GM19397 (cell line): ENCODE results near the gene VPS26B.
"Not testable (repeated sequence)": the region's sequence is repeated elsewhere in the genome, so short reads cannot be mapped to it uniquely, and the experiment has no call there.

Experiments
- ATAC-seq: cut with Tn5 transposase; IDR thresholded peaks from one replicate; pipeline ENCODE4 v1.9.1; 2021; ENCODE audit warnings: mild to moderate bottlenecking, moderate library complexity; ENCODE audit not compliant: unreplicated experiment

VPS26B gene

DNA sequence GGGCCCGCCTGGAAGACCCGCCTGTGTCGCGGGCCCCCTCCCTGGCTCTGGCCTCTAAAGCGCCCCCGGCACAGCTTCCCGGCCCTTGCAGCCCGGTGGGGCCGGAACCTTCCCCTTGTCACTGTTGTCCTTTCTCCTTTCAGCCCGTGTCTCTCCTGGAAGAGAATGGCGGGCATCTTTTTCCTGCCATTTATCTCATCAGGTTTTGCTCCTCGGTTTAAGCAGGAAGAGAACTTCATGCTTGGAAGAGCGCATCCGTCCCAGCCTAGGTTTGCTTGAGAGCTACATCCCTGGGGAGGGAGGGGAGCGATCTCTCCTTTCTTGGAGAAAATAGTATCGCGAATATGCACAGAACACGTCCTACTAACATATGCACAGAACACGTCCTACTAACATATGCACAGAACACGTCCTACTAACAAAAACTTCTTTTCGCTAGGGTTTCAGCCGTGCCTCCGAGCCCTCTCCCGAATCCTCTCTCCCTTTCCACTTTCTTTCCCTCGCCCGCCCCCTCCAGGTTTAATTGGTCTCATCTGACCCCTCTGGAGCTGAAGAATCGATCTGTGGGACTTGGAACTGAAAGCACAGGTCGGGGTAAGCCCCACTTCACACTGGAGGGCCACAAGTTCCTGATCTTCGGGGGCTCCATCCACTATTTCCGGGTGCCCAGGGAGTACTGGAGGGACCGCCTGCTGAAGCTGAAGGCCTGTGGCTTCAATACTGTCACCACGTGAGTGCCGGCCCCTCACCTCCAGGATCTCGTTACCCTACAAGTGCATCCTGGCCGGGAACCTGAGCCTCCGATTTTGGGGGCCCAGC, 52.9 kb downstream of the VPS26B start:
- no peak for ATAC-seq

DNA sequence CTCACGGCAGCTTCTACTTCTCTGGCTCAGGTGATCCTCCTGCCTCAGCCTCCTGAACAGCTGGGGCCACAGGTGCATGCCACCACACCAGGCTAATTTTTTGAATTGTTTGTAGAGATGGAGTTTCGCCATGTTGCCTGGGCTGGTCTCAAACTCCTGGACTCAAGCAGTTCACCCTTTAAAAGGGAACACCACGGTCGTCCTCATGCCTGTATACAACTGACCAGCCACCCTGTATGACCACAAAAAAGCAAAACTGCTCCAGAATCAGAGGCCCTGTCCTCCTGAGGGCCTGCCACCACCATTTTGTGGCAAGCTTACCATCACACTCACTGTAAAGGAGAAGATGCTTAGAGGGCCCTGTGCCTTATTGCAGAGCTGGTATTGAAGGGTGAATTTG, 53.9 kb downstream of the VPS26B start:
- ATAC-seq: no peak

DNA sequence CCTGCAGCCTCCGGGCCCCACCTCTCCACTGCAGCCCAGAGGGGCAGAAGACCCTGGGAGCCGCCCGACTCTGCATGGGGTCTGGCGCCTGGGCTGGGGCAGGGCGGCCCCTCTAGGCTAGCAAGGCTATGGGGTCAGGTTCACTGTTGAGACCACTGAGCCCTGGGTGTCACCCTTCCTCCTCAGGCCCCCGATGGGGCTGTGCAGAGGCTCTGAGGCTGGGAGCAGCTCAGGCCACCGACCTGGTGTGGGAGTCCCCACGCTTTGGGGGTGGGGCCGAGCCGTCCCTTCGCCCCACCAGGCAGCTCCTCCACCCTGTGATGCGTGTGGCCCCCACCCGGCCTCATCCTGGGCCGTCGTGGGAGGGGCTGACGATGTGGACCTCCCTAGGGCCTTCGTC, 57.2 kb downstream of the VPS26B start:
- ATAC-seq: not testable (repeated sequence)

DNA sequence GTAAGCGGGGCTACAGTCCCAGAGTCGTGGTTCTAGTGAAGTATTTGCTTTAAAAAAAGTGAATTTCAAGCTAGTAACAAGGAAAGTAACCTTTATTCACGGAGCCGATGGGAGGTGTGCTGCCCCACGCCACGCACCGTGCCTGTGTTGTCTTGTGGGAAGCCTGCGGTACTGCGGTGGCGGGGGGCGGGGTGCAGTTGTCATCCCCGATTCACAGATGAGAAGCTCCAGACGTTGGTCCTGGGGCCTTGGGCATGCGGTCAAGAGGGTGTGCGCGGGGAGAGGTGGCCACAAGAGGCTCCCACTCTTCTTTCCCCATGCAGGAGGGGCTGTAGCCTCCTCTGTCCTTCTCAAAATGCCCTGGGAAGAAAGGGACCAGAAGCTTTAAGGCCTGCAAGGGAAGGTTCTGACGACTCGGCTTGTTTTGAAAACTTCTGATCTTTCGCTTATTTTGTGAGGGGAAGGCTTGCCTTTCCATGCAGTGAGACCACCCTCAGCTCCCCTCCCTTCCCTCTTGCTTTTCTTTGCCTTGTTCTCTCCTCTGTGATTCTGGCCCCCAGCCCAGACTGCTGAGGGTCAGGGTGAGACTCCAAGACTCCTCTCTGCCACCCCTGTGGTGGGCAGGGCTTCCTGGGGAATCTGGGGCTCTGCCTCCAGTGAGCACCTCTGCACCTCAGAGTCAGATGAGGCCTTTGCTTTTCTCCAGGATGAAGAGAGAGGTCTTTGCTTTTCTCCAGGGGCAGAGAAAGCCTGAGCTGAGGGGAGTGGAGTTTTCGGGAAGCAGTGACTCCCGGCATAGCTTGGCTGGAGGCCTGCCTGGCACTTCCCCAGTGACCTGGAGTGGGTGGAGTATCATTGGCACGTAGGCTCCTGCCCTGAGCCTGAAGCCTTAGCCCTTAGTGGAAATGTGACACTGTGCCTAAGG, 57.9 kb downstream of the VPS26B start:
- no peak for ATAC-seq

DNA sequence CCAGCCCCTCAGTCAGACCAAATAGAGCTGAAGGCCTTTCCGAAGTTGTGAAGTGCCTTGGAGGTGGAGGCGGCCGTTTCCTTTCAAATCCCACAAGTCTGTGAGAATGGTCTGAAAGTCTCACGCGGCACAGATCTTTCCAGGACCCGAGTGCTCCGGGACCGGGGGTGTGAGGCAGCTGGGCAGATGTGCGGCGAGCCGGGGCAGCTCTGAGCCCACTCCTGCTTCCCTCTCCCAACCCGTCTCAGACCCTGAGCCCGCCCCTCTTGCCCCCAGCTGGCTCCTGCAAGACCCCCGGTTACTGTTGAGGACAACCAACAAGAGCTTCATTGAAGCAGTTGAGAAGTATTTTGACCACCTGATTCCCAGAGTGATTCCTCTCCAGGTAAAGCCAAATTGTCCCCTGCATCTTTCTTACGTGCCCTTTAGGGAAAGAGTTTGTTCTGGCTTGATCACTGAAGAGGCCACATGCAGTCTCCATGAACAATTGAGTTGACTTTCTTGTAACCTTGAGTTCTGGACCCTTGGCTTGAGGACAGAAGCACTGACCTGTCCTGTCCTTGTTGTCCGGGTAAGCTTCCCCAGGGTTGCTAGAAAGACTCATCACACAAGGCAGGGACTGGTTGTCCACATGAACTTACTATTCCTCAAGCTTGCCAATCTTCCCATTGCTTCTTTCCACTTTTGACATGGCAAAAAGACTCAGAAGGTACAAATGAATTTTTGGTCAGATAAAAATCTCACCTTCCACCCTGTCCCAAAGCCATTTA, 59.2 kb downstream of the VPS26B start:
- ATAC-seq: no peak

DNA sequence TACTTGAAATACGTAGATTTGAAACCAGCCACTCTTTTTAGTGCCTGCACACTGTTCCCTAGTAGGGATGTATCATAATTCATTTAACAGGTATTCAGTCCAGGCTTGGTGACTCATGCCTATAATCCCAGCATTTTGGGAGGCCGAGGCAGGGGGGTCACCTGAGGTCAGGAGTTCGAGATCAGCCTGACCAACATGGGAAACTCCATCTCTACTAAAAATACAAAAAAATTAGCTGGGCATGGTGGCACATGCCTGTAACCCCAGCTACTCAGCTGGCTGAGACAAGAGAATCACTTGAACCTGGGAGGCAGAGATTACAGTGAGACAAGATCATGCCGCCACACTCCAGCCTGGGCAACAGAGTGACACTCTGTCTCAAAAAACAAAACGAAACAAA, 59.9 kb downstream of the VPS26B start:
- ATAC-seq: not testable (repeated sequence)

DNA sequence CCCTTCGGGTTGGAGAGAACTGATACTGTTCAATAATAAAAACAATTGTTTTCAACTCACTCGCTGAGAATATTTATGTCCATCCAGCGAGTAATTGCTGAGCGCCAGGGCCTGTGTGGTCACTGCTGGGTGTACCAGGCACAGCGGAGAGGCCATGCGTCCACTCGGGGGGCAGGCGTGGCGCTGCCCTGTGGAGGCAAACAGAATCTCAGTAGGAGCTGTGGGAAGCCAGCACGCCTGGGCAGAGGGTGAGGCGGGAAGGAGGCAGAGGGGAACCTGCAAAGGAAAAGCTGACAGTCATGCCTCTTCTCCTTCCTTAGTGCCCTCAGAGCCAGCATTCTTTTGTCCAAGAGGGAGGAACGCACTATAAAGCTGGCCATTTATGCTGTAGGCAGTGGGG, 63.1 kb downstream of the VPS26B start:
- no peak for ATAC-seq

DNA sequence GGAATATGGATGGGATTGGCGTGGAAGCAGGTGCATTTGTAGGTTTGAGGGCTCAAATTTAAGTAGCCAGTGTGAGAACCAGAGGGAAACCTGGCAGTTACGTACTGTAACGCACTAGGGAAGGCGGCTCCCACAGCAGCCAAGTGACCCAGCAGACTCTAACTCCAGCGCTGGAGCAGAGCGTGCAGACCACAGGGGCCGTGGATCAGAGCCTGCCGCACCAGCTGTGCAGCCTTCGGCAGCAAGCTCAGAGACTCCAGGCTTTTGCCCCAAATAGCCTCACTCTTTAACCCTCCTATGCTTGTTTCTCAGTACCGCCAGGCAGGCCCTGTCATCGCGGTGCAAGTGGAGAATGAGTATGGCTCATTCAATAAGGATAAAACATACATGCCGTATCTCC, 64.0 kb downstream of the VPS26B start:
- no peak for ATAC-seq

DNA sequence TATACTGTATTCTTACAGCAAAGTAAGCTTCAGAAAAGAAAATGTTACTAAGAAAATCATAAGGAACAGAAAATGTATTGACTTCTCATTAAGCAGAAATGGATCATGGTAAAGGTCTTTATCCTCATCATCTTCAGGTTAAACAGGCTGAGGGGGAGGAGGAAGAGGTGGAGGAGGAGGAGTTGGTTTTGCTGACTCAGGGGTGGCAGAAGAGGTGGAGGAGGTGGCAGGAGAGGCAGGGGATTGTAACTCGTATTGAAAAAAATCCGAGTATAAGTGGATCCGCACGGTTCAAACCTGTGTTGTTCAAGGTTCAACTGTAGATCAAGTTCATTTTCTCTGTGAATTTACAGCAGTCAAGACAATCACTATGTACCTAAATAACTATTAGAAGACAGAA, 64.7 kb downstream of the VPS26B start:
- no peak for ATAC-seq

DNA sequence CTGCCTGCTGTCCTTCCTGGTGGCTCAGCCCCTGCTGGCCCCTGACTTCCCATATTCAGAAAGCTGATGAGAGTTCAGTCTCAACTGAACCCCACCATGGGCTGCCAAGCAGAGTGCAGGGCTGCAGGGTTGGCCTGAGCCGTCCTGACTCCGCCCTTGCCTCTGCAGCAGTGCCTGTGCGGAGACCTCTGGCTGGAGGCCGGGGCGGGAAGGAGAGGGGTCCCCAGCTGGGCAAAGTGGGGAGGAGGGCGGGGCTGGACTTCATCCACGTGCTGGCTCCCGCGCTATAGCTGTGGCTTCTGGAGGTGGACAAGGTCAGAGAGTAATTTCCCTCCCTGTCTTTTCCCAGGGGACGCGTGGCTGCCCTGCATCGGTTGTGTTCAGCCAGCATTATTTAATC, 65.3 kb downstream of the VPS26B start:
- no peak for ATAC-seq

DNA sequence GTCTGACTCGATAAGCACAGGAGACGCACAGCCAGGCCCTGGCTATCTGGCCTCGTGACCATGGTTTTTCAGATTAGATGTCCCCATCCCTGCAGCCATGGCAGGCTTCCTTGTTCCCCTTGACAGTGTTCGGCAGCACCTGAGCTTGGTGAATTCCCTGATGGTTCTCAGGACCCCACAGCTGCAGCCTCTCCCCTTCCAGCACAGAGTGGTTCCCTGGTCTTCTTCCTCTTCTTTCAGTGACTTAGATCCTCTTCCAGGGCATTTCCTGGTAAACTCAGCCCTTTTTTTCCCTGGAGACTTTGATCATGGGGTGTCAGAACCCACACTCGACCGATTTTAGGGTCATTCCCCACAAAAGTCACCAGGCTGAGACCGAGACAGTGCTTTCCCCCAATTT, 66.2 kb downstream of the VPS26B start:
- ATAC-seq: no peak

DNA sequence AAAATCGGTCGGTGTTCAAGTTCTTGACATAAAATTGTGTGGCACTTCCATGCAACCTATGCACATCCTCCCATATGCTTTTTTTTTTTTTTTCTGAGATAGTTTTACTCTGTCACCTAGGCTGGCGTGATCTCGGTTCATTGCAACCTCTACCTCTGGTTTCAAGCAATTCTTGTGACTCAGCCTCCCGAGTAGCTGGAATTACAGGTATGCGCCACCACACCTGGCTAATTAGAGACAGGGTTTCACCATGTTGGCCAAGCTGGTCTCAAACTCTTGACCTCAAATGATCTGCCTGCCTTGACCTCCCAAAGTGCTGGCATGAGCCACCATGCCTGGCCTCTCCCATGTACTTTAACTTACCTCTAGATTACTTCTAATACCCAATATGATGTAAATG, 66.7 kb downstream of the VPS26B start:
- ATAC-seq: no peak

DNA sequence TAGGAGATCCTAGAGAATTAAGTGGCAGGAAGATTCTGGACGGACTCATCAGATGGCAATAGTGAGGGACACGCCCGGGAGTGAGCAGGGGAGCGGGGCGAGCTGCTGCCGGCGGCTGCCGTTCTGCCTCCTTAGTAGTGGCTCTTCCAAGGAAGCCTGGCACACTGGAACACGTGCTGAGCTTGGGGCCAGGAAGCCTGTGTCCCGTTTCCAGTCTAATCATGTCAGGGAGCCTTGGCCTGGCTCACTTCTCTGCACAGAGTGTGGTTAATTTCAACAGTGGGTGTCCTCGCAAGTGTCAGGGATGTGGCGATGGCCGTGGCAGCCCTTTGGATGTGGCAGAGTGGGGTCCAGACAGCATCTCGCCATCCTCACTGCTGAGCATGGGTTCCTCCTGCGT, 68.2 kb downstream of the VPS26B start:
- no peak for ATAC-seq

DNA sequence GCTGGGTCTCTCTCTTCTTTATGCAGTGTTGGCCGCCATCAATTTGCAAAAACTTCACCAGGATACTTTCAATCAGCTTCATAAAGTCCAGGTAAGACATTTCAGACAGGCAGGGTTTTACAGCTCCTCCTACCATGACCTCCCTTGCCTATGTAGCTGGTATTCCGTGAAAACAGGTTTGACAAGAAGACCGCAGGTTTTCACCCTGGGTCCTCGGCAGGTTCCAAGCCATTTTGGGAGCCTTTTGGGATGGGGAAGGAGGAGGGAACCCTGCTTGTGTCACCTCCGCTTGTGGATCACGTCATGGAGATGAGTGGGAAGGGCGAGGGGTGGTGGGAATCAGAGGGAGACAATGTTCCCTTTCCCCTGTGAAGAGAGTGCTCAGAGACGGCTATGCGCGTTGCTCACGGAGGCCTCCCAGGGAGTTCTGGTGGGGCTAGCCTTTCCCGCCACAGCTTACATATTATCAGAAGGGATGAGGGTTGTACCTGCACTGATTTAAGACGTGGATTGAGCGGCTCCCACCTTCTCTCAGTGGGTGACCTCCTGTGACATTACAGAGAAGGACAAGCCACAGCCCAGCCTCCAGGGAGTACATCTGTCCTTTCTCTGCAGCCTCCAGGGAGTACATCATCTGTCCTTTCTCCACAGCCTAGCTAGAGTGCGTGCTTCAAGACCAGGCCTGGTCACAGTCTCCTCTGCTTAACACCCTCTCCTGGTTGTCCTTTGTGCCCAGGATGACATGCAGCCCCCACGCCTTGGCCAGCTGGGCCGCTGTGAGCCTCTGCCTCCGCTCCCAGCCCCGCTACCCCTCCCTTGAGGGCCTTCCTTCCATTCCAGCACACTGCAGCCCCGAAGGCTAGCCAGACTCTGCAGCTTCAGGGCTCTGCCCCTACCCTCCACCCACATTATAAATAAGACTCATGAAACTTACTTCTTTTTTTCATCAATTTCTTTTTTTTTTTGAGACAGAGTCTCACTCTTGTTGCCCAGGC, 68.9 kb downstream of the VPS26B start:
- ATAC-seq: no peak

DNA sequence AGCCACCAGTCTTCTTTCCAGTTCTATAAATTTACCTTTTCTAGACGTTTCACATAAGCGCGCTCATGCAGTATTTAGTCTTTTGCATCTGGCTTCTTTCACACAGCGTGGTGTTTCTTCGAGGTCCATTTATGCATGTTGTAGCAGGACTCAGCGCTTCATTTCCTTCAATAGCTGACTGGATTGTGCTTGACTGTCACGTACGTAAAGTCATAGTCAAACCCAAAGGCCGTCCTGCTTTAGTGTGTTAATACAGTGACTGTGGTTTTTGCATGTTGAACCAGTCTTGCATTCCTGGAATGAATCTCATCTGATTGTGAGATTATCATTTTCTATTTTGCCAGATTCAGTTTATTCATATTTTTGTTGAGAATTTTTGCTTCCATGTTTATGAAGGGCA, 70.2 kb downstream of the VPS26B start:
- no peak for ATAC-seq
